ENCODE data around the gene PLPP3.
A peak's percentile ranks its signal among the peaks of the same experiment; 100 is the strongest.

Gene PLPP3

DNA sequence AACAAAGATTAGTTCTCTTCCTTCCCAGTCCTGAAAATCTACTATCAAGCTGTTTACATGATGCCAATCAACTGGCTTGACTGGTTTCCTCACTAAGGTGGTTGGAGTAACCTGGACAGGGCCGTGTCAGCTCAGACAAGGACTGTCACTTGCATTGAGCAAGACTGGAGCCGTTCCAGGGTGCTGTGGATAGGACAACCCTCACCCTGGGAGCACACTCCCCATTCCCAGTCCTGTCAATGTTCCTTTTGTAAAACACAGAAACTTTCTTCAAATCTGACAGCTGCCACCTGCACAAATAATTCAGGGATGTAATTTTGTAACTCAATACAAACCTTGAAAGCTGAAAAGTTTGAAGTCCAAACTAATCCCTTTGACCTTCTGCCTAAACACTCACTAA lies 31.4 kb downstream of the PLPP3 start:
- H3K4me3 ChIP-seq (ENCODE audit: low read length), result no peak overlapping the region
- TF ChIP-seq, protein P1, sequence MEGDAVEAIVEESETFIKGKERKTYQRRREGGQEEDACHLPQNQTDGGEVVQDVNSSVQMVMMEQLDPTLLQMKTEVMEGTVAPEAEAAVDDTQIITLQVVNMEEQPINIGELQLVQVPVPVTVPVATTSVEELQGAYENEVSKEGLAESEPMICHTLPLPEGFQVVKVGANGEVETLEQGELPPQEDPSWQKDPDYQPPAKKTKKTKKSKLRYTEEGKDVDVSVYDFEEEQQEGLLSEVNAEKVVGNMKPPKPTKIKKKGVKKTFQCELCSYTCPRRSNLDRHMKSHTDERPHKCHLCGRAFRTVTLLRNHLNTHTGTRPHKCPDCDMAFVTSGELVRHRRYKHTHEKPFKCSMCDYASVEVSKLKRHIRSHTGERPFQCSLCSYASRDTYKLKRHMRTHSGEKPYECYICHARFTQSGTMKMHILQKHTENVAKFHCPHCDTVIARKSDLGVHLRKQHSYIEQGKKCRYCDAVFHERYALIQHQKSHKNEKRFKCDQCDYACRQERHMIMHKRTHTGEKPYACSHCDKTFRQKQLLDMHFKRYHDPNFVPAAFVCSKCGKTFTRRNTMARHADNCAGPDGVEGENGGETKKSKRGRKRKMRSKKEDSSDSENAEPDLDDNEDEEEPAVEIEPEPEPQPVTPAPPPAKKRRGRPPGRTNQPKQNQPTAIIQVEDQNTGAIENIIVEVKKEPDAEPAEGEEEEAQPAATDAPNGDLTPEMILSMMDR (IDR thresholded peaks at IDR 0.05; ENCODE audit: insufficient read depth, low read depth, low read length, missing control alignments), result no peak
- DNase-seq (ENCODE audit: low read depth), result peak; percentile 70

DNA sequence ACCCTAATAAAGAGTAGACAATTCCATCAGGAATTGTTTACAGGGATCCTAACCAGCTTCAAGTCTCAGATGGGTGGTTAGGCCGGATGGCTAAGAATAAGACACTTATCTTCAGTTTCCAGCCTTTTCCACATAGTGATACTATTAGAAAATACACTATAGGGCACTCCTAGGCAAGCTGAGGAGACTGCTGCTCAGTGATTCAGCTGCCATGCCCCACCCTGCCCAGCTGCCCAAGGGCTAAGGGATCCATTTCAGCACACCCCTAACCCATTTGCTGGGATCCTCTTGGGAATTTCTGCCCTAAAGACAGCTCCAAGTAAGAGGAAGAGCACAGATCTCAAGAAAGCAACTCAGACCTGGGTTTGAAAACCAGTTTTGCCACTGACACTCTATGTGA lies 31.9 kb downstream of the PLPP3 start:
- H3K4me3 ChIP-seq (ENCODE audit: low read length), result no peak overlapping the region
- DNase-seq (ENCODE audit: low read depth), result peak; percentile 39
- TF ChIP-seq, protein P1 (IDR thresholded peaks at IDR 0.05; ENCODE audit: insufficient read depth, low read depth, low read length, missing control alignments), result no peak

DNA sequence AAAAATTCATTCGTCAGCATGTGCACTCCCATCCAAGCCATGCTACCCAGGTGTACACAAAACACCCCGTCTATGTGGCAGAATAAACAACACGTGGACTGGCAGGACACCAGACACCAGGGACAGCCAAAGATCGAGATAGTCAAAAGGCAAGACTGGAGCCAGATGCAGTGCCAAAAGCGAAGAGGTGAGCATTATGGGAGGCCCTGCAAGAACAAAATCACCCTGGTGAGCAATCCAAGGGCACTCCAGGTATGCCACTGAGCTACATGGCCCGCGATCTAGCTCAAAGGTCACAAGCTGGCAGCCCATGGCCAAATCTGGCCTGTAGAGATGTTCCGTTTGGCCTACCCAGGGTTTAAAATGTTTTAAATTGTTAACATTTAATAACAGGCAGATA lies 33.7 kb downstream of the PLPP3 start:
- TF ChIP-seq, protein P1 (IDR thresholded peaks at IDR 0.05; ENCODE audit: insufficient read depth, low read depth, low read length, missing control alignments), result no peak
- no peak overlapping the region for H3K4me3 ChIP-seq (ENCODE audit: low read length)
- no peak for DNase-seq (ENCODE audit: low read depth)

DNA sequence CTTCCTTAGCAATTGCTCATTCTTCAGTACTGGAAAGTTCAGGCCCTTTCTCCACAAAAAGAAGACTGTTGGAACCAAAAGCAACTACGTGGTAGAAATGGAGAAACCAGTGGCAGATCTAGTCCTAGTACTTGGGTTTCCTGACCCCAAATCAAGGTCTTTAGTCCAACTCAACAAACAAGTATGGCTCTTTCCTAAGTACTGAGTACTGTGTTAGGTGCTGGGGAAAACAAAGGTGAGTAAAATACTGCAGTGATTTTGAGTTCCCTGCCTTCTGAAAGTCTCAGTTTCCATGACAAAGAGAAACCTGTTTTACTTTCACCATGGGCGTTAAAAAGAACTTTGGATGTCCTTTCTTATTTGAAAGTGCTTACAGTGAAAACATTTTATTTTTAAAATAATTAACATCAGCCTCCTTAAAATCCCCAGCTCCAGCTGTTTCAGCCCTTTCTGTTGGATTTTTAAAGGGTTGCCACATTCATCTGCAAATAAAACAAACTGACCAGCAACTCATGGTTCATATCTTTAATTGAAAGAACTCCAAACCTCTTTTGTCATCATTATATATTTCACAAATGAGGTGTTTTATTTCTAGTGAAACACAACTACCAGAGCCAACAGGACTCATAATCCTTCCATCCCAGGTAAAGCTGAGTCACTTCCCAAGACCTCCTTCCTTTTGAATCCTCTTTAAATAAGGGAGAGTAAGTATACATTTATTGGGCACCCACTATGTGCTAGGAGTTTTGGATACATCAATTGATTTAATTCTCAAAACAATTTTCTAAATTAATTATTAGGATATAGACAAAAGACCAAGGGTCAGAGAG lies 35.4 kb downstream of the PLPP3 start:
- DNase-seq (ENCODE audit: low read depth), result peak; percentile 24
- no peak overlapping the region for H3K4me3 ChIP-seq (ENCODE audit: low read length)
- TF ChIP-seq, protein P1 (IDR thresholded peaks at IDR 0.05; ENCODE audit: insufficient read depth, low read depth, low read length, missing control alignments), result no peak

DNA sequence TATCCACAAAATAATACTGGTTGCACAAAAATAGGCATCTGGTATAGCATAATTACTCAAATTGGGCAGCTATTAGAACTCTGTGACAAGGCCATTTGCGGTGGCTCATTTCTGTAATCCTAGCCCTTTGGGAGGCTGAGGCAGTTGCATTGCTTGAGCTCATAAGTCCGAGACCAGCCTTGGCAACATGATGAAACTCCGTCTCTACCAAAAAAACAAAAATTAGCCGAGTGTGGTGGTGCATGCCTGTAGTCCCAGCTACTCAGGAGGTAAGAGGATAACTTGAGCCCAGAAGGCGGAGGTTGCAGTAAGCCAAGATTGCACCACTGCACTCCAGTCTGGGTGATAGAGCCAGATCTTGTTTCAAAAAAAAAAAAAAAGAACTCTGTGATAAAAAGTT lies 36.7 kb downstream of the PLPP3 start:
- DNase-seq (ENCODE audit: low read depth), result no peak
- TF ChIP-seq, protein P1 (IDR thresholded peaks at IDR 0.05; ENCODE audit: insufficient read depth, low read depth, low read length, missing control alignments), result no peak
- no peak overlapping the region for H3K4me3 ChIP-seq (ENCODE audit: low read length)

DNA sequence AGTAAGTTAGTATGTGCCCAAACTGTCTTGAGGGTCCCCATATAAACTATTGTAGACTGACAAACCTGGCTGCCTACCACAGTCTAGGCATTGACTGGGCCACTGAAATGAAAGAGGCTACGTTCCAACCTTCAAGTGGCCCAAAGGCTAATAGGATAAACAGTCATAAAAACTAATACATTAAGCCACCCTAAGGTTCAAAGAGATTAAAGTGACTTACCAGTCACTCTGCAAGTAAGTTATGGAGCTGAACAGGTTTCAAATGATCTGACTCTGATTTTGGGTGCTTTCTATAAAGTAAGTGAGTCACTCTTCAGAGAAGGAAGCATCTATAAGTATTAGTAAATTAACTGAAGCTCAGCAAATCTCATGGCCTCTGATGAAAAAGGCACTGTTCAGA lies 38.0 kb downstream of the PLPP3 start:
- peak; percentile 17 for DNase-seq (ENCODE audit: low read depth)
- no peak overlapping the region for H3K4me3 ChIP-seq (ENCODE audit: low read length)
- TF ChIP-seq, protein P1 (IDR thresholded peaks at IDR 0.05; ENCODE audit: insufficient read depth, low read depth, low read length, missing control alignments), result no peak

DNA sequence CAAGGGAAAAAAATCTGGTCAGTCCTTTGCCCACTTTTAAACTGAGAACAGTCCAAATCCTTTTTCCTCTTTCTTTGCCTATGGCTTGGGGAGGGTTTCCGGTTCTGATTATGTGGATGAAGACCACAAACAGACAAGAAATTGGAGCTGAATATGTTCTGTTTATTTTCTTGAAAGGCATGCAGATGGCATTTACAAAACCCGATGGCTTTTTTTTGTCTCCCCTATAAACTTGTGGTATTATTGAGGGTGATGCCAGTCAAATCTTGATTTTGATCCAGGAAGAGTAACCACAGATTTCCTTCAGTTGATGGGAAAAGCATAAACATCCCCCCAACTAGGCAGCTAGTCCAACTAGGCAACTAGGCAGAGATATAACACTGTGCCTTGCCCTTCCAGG lies 38.9 kb downstream of the PLPP3 start:
- TF ChIP-seq, protein P1 (IDR thresholded peaks at IDR 0.05; ENCODE audit: insufficient read depth, low read depth, low read length, missing control alignments), result no peak

More for the DNA sequence above, 38.9 kb downstream of the PLPP3 start:
- no peak for DNase-seq (ENCODE audit: low read depth)
- H3K4me3 ChIP-seq (ENCODE audit: low read length), result no peak overlapping the region

Measured in epithelial cell of esophagus (primary cell).